ENCODE measurements around the gene DCLK3. TPM values are rescaled to one million over a fixed set of nuclear protein-coding genes. Genes with fewer than 3 reads are reported as not detected.

DCLK3 gene
- total and polyA plus RNA-seq, 2 of the 4 experiments (the other 2 are of a cell fraction), result not detected

DNA sequence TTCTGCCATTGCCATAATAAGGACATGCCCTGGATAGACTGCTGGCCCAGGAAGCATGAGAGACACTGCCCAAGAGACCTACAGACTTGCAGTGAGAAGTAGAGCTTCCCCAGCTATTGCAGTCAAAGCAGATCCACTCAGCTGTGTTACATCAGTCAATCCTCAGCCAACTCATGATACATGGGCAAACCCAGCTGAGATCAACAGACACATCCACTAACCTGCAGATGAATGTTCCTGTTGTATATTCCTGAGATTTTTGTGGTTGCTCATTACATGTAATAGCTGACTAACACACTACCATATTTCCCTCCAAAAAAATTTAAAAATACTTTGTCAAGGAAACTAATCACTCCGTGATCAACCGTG lies 68.6 kb downstream of the DCLK3 start:
- peak overlapping the region; percentile 45; the same call in 1 of the 3 replicates for H2BK15ac ChIP-seq (ENCODE audit: low read depth, low read length)
- H3K4me3 ChIP-seq (ENCODE audit: insufficient read depth, low read depth, low read length), result no peak overlapping the region
- H3K27me3 ChIP-seq (ENCODE audit: control insufficient read depth, insufficient read depth, low read length), result no peaks in the 10 kb centered on the region
- ATAC-seq (ENCODE audit: low read depth) (peak; percentile 45), DNase-seq (peak; percentile 91)
- WGBS, 2 experiments (ENCODE audit: extremely low coverage in 2 of 2, insufficient read length in 1 of 2), result no CpG with 5 or more reads among the region's 2 CpGs
- no peak overlapping the region; the same call in 1 of the 2 replicates for H3K14ac ChIP-seq (replicated peaks; ENCODE audit: low read depth, low read length)
- peak overlapping the region; percentile 69 for H3K4ac ChIP-seq (ENCODE audit: low read depth, low read length)
- no peak overlapping the region for H3K9ac ChIP-seq (ENCODE audit: low read depth, low read length)
- H4K8ac ChIP-seq (ENCODE audit: low read depth in 2 of 2, low read length in 2 of 2), result peak overlapping the region in 1 of 2 experiments; percentile 56; a peak in 1 of 4 replicates
- no peaks in the 10 kb centered on the region for H3K36me3 ChIP-seq (ENCODE audit: control insufficient read depth, insufficient read depth, low read length)
- H3K23ac ChIP-seq (ENCODE audit: low read depth, low read length), result peak overlapping the region; percentile 23; the same call in 1 of the 2 replicates
- H2BK120ac ChIP-seq (ENCODE audit: low read depth, low read length), result peak overlapping the region; percentile 82
- CTCF ChIA-PET, result no interaction called here
- H4K5ac ChIP-seq (ENCODE audit: low read depth, low read length), result no peak overlapping the region
- no peak overlapping the region; the same call in 1 of the 2 replicates for H3K56ac ChIP-seq (ENCODE audit: extremely low read depth, insufficient read depth, low read length)
- H2AK5ac ChIP-seq (ENCODE audit: low read depth, low read length), result no peak overlapping the region
- peaks cover 2% of the 10 kb centered on the region for H3K9me3 ChIP-seq (ENCODE audit: control insufficient read depth, insufficient read depth, low read length)
- peaks cover 3% of the 10 kb centered on the region; the same call in 1 of the 2 replicates for H3K4me1 ChIP-seq (ENCODE audit: control insufficient read depth, insufficient read depth, low read length)
- no TSS peak for BruUV-seq (replicated peaks)
- H2BK5ac ChIP-seq (ENCODE audit: low read depth, low read length, poor library complexity, severe bottlenecking), result no peak overlapping the region
- H4K20me1 ChIP-seq (ENCODE audit: insufficient read depth, low read length), result no peaks in the 10 kb centered on the region
- POLR2A ChIA-PET (ENCODE audit: unreplicated experiment), result no interaction called here
- peak overlapping the region; percentile 71 for H2BK20ac ChIP-seq (ENCODE audit: low read depth, low read length)
- intact Hi-C loops (cut with micrococcal nuclease) (loop anchor here (5.0 kb wide), 1 partner anchor 288 kb away; no protein-coding TSS in a partner anchor), in situ Hi-C loops (cut with MboI; ENCODE audit: low sequenced_read_pairs) (loop anchor here (5.0 kb wide), 1 partner anchor 728 kb away; no protein-coding TSS in a partner anchor), dilution Hi-C loops (cut with HindIII; ENCODE audit: low sequenced_read_pairs, unreplicated experiment) (no loop called here)
- H3K4me2 ChIP-seq (ENCODE audit: low read depth, low read length), result no peak overlapping the region
- no peak for TF ChIP-seq CTCF (conservative IDR thresholded peaks at IDR 0.05; ENCODE audit: low read depth, low read length)
- no peak for TF ChIP-seq FOS (IDR thresholded peaks at IDR 0.05; ENCODE audit: low read depth, low read length)
- TF ChIP-seq MAFK (IDR thresholded peaks at IDR 0.05; ENCODE audit: low read depth, low read length), result peak; percentile 19; the same call in 1 of the 2 replicates
- peak; percentile 53; the same call in 1 of the 2 replicates for TF ChIP-seq CEBPB (IDR thresholded peaks at IDR 0.05; ENCODE audit: low read depth, low read length)
- H3K9me1 ChIP-seq (ENCODE audit: insufficient read depth, low read length), result peaks cover 3% of the 10 kb centered on the region; the same call in 1 of the 2 replicates
- no peak overlapping the region for H2AK9ac ChIP-seq (replicated peaks; ENCODE audit: low read depth, low read length, poor library complexity)
- no peaks in the 10 kb centered on the region for H3K79me1 ChIP-seq (ENCODE audit: low read depth in 1 of 2, low read length in 2 of 2)
- H2AFZ ChIP-seq (replicated peaks; ENCODE audit: low read length, poor library complexity), result no peak overlapping the region
- H3K27ac ChIP-seq (ENCODE audit: insufficient read depth, low read length), result no peak overlapping the region
- peak overlapping the region; percentile 27; the same call in 1 of the 2 replicates for H4K91ac ChIP-seq (ENCODE audit: insufficient read depth, low read depth, low read length)
- no peak overlapping the region for H3K18ac ChIP-seq (ENCODE audit: low read depth, low read length)
